ENCODE measurements around the gene IPO4.
A peak's percentile ranks its signal among the peaks of the same experiment; 100 is the strongest.

IPO4 gene

DNA sequence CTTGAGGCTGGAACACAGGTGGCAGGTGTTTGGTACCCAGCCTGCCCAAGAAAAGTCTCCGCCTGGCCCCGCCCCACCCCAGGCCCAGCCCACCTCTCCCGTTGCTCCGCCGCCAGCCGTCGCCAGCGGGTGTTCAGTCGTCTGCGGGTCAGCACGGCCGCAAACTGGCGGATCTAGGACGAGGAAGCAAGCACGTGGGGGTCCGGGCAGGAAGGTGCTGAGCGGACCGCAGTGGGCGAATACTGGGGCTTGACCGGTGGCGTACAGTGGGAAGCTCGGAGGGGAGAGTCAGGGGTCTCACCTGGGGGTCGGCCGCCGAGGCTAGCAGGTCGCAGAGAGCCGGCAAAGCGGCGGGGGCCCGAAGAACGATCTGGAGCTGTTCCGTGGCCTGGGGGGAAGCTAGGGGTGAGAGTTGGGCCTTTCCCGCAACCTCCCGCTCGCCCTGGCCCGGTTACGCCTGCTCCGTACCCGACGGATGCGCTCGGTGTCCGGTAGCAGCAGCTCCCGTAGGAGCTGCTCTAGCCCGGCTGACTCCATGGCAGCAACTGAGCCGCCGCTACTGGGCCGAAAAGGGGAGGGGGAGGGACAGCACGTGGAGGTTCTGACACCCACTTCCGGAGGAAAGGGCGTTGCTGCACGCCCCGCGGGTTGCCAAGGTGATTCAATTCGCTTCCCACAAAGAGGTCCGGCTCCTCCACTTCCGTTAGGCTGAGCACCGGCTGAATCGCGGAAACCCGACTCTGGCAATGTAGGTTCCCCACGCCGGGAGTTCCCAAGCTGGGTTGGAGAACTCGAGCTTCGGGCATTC is at the start of gene IPO4:
Gene IPO4, minus strand, starts transcription at position 566 of the 808 bp plus-strand sequence. Its CDS starts 29 bp downstream, at position 537.
- H3K27me3 ChIP-seq (ENCODE audit: control insufficient read depth, low read length), result no peaks in the 10 kb centered on the region
- peaks cover 30% of the 10 kb centered on the region for H3K79me2 ChIP-seq (ENCODE audit: control insufficient read depth, low read length)
- H3K4me2 ChIP-seq (ENCODE audit: low read length), result peak within 1 kb of the TSS; percentile 90
- H3F3A ChIP-seq (ENCODE audit: control insufficient read depth, insufficient read depth), result peaks cover 13% of the 10 kb centered on the region
- H4K20me1 ChIP-seq (ENCODE audit: control insufficient read depth, insufficient read depth, low read depth, low read length), result no peaks in the 10 kb centered on the region
- H3K4me3 ChIP-seq (ENCODE audit: low read length), result peak within 1 kb of the TSS; percentile 80
- peak within 1 kb of the TSS; percentile 48 for H3K27ac ChIP-seq (ENCODE audit: low read depth, low read length)
- H3K36me3 ChIP-seq (ENCODE audit: control insufficient read depth, low read length), result peaks cover 73% of the 10 kb centered on the region
- peaks cover 21% of the 10 kb centered on the region for H3K4me1 ChIP-seq (ENCODE audit: control insufficient read depth, low read length)
- no peaks in the 10 kb centered on the region for H3K9me3 ChIP-seq (ENCODE audit: control insufficient read depth, insufficient read depth, low read length)
- no peaks in the 10 kb centered on the region for H3K9me2 ChIP-seq (replicated peaks; ENCODE audit: control insufficient read depth, low read length)
- TF ChIP-seq EZH2phosphoT487 (IDR thresholded peaks at IDR 0.05; ENCODE audit: borderline replicate concordance, low read length), result no peak
- TF ChIP-seq, protein P1, sequence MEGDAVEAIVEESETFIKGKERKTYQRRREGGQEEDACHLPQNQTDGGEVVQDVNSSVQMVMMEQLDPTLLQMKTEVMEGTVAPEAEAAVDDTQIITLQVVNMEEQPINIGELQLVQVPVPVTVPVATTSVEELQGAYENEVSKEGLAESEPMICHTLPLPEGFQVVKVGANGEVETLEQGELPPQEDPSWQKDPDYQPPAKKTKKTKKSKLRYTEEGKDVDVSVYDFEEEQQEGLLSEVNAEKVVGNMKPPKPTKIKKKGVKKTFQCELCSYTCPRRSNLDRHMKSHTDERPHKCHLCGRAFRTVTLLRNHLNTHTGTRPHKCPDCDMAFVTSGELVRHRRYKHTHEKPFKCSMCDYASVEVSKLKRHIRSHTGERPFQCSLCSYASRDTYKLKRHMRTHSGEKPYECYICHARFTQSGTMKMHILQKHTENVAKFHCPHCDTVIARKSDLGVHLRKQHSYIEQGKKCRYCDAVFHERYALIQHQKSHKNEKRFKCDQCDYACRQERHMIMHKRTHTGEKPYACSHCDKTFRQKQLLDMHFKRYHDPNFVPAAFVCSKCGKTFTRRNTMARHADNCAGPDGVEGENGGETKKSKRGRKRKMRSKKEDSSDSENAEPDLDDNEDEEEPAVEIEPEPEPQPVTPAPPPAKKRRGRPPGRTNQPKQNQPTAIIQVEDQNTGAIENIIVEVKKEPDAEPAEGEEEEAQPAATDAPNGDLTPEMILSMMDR (IDR thresholded peaks at IDR 0.05; ENCODE audit: low read depth, low read length, poor library complexity, severe bottlenecking), result no peak

DNA sequence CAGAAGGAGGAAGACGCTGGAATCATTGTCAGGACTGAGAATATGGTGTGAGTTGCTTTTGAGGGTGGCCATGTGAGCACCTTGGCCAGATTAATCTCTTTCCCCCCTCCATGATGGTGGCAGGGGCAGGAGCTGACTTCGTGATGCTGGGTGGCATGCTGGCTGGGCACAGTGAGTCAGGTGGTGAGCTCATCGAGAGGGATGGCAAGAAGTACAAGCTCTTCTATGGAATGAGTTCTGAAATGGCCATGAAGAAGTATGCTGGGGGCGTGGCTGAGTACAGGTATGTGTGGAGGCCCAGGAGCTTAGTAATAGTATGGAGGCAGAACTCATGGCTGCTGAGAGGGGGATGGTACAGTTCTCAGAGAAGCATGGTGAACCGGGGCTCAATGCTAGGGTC is 49.5 kb upstream of the IPO4 start:
- no peaks in the 10 kb centered on the region for H4K20me1 ChIP-seq (ENCODE audit: control insufficient read depth, insufficient read depth, low read depth, low read length)

DNA sequence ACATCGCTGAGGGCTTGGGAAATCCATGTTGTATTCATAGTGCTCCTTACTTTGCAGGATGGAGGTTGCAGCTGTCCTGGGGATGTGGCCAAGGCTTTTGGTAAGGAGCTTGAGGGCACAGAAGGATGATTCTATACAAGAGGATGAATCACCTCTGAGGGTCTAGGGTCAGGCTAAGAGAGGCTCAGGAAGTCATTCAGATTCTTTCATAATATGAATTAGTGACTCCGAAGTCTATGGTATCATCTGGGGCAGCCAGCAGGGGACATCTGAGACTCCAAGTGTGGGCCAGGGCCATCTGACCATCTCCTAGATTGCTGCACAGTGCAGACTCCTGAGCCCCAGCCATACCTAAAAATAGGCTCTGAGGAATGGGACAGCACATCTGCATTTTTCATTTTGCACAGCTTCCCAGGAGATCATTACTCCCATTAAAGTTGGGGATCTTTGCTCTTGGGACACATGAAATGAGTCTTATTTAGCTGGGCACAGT is 48.9 kb upstream of the IPO4 start:
- Histone ChIP-seq H3K4me2 (ENCODE audit: low read length) (no peak overlapping the region), H3K36me3 (ENCODE audit: control insufficient read depth, low read length) (peaks cover 76% of the 10 kb centered on the region), H3K27me3 (ENCODE audit: control insufficient read depth, low read length) (no peaks in the 10 kb centered on the region), H3F3A (ENCODE audit: control insufficient read depth, insufficient read depth) (peaks cover 3% of the 10 kb centered on the region; the same call in 1 of the 2 replicates), H3K4me3 (ENCODE audit: low read length) (no peak overlapping the region), H3K27ac (ENCODE audit: low read depth, low read length) (no peak overlapping the region), H3K79me2 (ENCODE audit: control insufficient read depth, low read length) (peaks cover 46% of the 10 kb centered on the region), H3K9me3 (ENCODE audit: control insufficient read depth, insufficient read depth, low read length) (no peaks in the 10 kb centered on the region), H4K20me1 (ENCODE audit: control insufficient read depth, insufficient read depth, low read depth, low read length) (no peaks in the 10 kb centered on the region), H3K9me2 (replicated peaks; ENCODE audit: control insufficient read depth, low read length) (no peaks in the 10 kb centered on the region), H3K4me1 (ENCODE audit: control insufficient read depth, low read length) (peaks cover 35% of the 10 kb centered on the region)
- no peak for TF ChIP-seq EZH2phosphoT487 (IDR thresholded peaks at IDR 0.05; ENCODE audit: borderline replicate concordance, low read length)
- TF ChIP-seq, protein P1 (IDR thresholded peaks at IDR 0.05; ENCODE audit: low read depth, low read length, poor library complexity, severe bottlenecking), result no peak

More for the DNA sequence above, 49.5 kb upstream of the IPO4 start:
- Histone ChIP-seq H3K9me3 (ENCODE audit: control insufficient read depth, insufficient read depth, low read length) (no peaks in the 10 kb centered on the region), H3K27me3 (ENCODE audit: control insufficient read depth, low read length) (no peaks in the 10 kb centered on the region), H3K79me2 (ENCODE audit: control insufficient read depth, low read length) (peaks cover 40% of the 10 kb centered on the region), H3K36me3 (ENCODE audit: control insufficient read depth, low read length) (peaks cover 76% of the 10 kb centered on the region), H3F3A (ENCODE audit: control insufficient read depth, insufficient read depth) (peaks cover 3% of the 10 kb centered on the region; the same call in 1 of the 2 replicates), H3K4me2 (ENCODE audit: low read length) (no peak overlapping the region), H3K9me2 (replicated peaks; ENCODE audit: control insufficient read depth, low read length) (no peaks in the 10 kb centered on the region), H3K27ac (ENCODE audit: low read depth, low read length) (no peak overlapping the region), H3K4me1 (ENCODE audit: control insufficient read depth, low read length) (peaks cover 37% of the 10 kb centered on the region), H3K4me3 (ENCODE audit: low read length) (no peak overlapping the region)
- TF ChIP-seq, protein P1 (IDR thresholded peaks at IDR 0.05; ENCODE audit: low read depth, low read length, poor library complexity, severe bottlenecking), result no peak
- TF ChIP-seq EZH2phosphoT487 (IDR thresholded peaks at IDR 0.05; ENCODE audit: borderline replicate concordance, low read length), result no peak

Measured in DOHH2 (cell line).